Activated naive CD4-positive, alpha-beta T cell treated with anti-CD3 and anti-CD28 coated beads, Interleukin-2, amount 50 U/mL, for 72 hours (primary cell): ENCODE data around the gene OSBP2. TPM values are rescaled to one million over a fixed set of nuclear protein-coding genes. Genes with fewer than 3 reads are reported as not detected.
"Not testable (repeated sequence)": the region's sequence is repeated elsewhere in the genome, so short reads cannot be mapped to it uniquely, and the experiment has no call there.

ENCODE experiments used
- ATAC-seq, 2 donors: fragments of 150-1000 bp; cut with Tn5 transposase; 2 replicates each; pipeline ENCODE4 v1.10.0; 2021; ENCODE audit warnings: mild to moderate bottlenecking in 2 of 2, moderate library complexity in 2 of 2
- DNase-seq, 2 donors: peaks; one replicate each; pipeline ENCODE4 v3.0.0; 2021 to 2022; ENCODE audit warnings: low spot score in 2 of 2
- H3K27ac Mint-ChIP-seq, 2 donors: one replicate each; pipeline ENCODE4 v1.8.0; 2022; ENCODE audit warnings: mild to moderate bottlenecking in 2 of 2, mixed read lengths in 2 of 2
- H3K36me3 Mint-ChIP-seq, 2 donors: one replicate each; pipeline ENCODE4 v1.8.0; 2022; ENCODE audit warnings: mixed read lengths in 2 of 2
- H3K9me3 Mint-ChIP-seq, 2 donors: one replicate each; pipeline ENCODE4 v1.8.0; 2022; ENCODE audit warnings: mixed read lengths in 2 of 2
- total RNA-seq, 2 donors: library from RNA; stranded (reverse); gene quantifications; one replicate each; pipeline ENCODE4 v1.2.3, GENCODE V29; 2022

OSBP2 gene
- total RNA-seq, 2 donors from 2014 or later, result 1.7 to 6.1 TPM

GRCh38 chr22:30770716-30771115 lies 76.0 kb downstream of the OSBP2 start:
- Mint-ChIP-seq H3K27ac (peak overlapping the region in 1 of 2 donors; percentile 26), H3K36me3 (no peaks in the 10 kb centered on the region), H3K9me3 (no peaks in the 10 kb centered on the region)
- ATAC-seq (no peak), DNase-seq (no peak)

- no peak for ATAC-seq
- no peak overlapping the region for H3K27ac Mint-ChIP-seq
- DNase-seq, result no peak
Observed at GRCh38 chr22:30773919-30774318, 79.2 kb downstream of the OSBP2 start.

GRCh38 chr22:30774566-30774965 lies 79.9 kb downstream of the OSBP2 start:
- H3K27ac Mint-ChIP-seq, result no peak overlapping the region
- H3K36me3 Mint-ChIP-seq, result no peaks in the 10 kb centered on the region
- ATAC-seq, result no peak
- H3K9me3 Mint-ChIP-seq, result no peaks in the 10 kb centered on the region
- no peak for DNase-seq

More at GRCh38 chr22:30773919-30774318, 79.2 kb downstream of the OSBP2 start:
- Mint-ChIP-seq H3K36me3 (no peaks in the 10 kb centered on the region), H3K9me3 (no peaks in the 10 kb centered on the region)

GRCh38 chr22:30776476-30776875 lies 81.8 kb downstream of the OSBP2 start:
- Mint-ChIP-seq H3K27ac (no peak overlapping the region), H3K36me3 (no peaks in the 10 kb centered on the region), H3K9me3 (no peaks in the 10 kb centered on the region)
- ATAC-seq, result no peak
- no peak for DNase-seq

- not testable (repeated sequence) for H3K36me3 Mint-ChIP-seq, ATAC-seq, H3K27ac Mint-ChIP-seq, DNase-seq, H3K9me3 Mint-ChIP-seq
Observed at GRCh38 chr22:30777146-30777545, 82.5 kb downstream of the OSBP2 start.

- Mint-ChIP-seq H3K9me3 (no peaks in the 10 kb centered on the region), H3K36me3 (no peaks in the 10 kb centered on the region), H3K27ac (no peak overlapping the region)
- ATAC-seq (no peak), DNase-seq (no peak)
Observed at GRCh38 chr22:30777587-30777986, 82.9 kb downstream of the OSBP2 start.

GRCh38 chr22:30778261-30778660 lies 83.6 kb downstream of the OSBP2 start:
- ATAC-seq, result no peak
- H3K27ac Mint-ChIP-seq, result no peak overlapping the region
- no peak for DNase-seq
- no peaks in the 10 kb centered on the region for H3K36me3 Mint-ChIP-seq
- no peaks in the 10 kb centered on the region for H3K9me3 Mint-ChIP-seq

GRCh38 chr22:30780026-30780425 lies 85.4 kb downstream of the OSBP2 start:
- no peak overlapping the region for H3K27ac Mint-ChIP-seq
- no peak for DNase-seq
- no peaks in the 10 kb centered on the region for H3K9me3 Mint-ChIP-seq
- ATAC-seq, result no peak
- no peaks in the 10 kb centered on the region for H3K36me3 Mint-ChIP-seq

GRCh38 chr22:30781271-30781875 lies 86.7 kb downstream of the OSBP2 start:
- DNase-seq (no peak), ATAC-seq (no peak)
- Mint-ChIP-seq H3K9me3 (no peaks in the 10 kb centered on the region), H3K36me3 (no peaks in the 10 kb centered on the region), H3K27ac (no peak overlapping the region)

GRCh38 chr22:30782613-30783012 lies 87.9 kb downstream of the OSBP2 start:
- Mint-ChIP-seq H3K36me3 (no peaks in the 10 kb centered on the region), H3K9me3 (no peaks in the 10 kb centered on the region), H3K27ac (no peak overlapping the region)
- DNase-seq, result no peak
- ATAC-seq, result no peak

GRCh38 chr22:30783021-30783420 lies 88.3 kb downstream of the OSBP2 start:
- Mint-ChIP-seq H3K27ac (no peak overlapping the region), H3K36me3 (no peaks in the 10 kb centered on the region), H3K9me3 (no peaks in the 10 kb centered on the region)
- ATAC-seq (no peak), DNase-seq (no peak)

- H3K9me3 Mint-ChIP-seq, result no peaks in the 10 kb centered on the region
- no peak overlapping the region for H3K27ac Mint-ChIP-seq
- DNase-seq, result no peak
- ATAC-seq, result no peak
- H3K36me3 Mint-ChIP-seq, result no peaks in the 10 kb centered on the region
Observed at GRCh38 chr22:30785527-30785926, 90.9 kb downstream of the OSBP2 start.

GRCh38 chr22:30790366-30790765 lies 95.7 kb downstream of the OSBP2 start:
- Mint-ChIP-seq H3K36me3 (no peaks in the 10 kb centered on the region), H3K27ac (no peak overlapping the region), H3K9me3 (no peaks in the 10 kb centered on the region)
- ATAC-seq (no peak), DNase-seq (no peak)

- no peak for DNase-seq
- H3K36me3 Mint-ChIP-seq, result no peaks in the 10 kb centered on the region
- no peak overlapping the region for H3K27ac Mint-ChIP-seq
- ATAC-seq, result no peak
- H3K9me3 Mint-ChIP-seq, result no peaks in the 10 kb centered on the region
Observed at GRCh38 chr22:30792456-30792855, 97.8 kb downstream of the OSBP2 start.

GRCh38 chr22:30795118-30795517 lies 100.4 kb downstream of the OSBP2 start:
- no peak for DNase-seq
- H3K36me3 Mint-ChIP-seq, result no peaks in the 10 kb centered on the region
- no peak for ATAC-seq
- H3K9me3 Mint-ChIP-seq, result no peaks in the 10 kb centered on the region
- no peak overlapping the region for H3K27ac Mint-ChIP-seq

- DNase-seq (no peak), ATAC-seq (no peak)
- no peaks in the 10 kb centered on the region for H3K9me3 Mint-ChIP-seq
- no peak overlapping the region for H3K27ac Mint-ChIP-seq
- peaks cover 0 to 11% of the 10 kb centered on the region in 2 donors for H3K36me3 Mint-ChIP-seq
Observed at GRCh38 chr22:30801695-30802094, 107.0 kb downstream of the OSBP2 start.

GRCh38 chr22:30802202-30803166 lies 107.8 kb downstream of the OSBP2 start:
- peaks cover 0 to 11% of the 10 kb centered on the region in 2 donors for H3K36me3 Mint-ChIP-seq
- ATAC-seq, result peak; percentile 94 to 98
- H3K27ac Mint-ChIP-seq, result no peak overlapping the region
- peak; percentile 57 to 84 for DNase-seq
- no peaks in the 10 kb centered on the region for H3K9me3 Mint-ChIP-seq

- H3K36me3 Mint-ChIP-seq, result peaks cover 0 to 11% of the 10 kb centered on the region in 2 donors
Observed at GRCh38 chr22:30803679-30804078, 109.0 kb downstream of the OSBP2 start.

More at GRCh38 chr22:30803679-30804078, 109.0 kb downstream of the OSBP2 start:
- no peak for ATAC-seq
- Mint-ChIP-seq H3K27ac (no peak overlapping the region), H3K9me3 (no peaks in the 10 kb centered on the region)
- no peak for DNase-seq
